ENCODE results near the gene PLXDC2. TPM values are rescaled to one million over a fixed set of nuclear protein-coding genes. Genes with fewer than 3 reads are reported as not detected.

The PLXDC2 gene
- total and polyA plus RNA-seq, 2 donors (not counting 1 experiment from before 2014, with no cell fraction given), result 0.07 TPM

DNA sequence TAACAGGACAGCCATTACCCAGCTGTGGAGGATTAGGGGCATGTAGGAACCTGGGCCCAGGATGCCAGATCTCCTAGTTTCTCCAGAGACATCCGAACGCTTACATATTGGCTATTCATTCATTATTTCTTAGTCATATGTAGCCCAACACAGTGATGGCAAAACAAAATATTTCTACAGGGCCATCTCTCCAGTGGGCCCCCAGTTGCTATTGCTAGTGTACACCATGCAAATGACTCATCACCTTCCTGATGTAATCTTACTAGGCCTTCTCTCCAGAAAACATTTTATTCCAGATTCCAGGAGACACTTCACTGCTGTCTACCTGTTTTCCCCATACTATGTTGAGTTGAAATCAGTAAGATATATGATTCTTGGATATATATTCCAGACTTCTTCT lies 201.7 kb downstream of the PLXDC2 start:
- H3K27me3 Mint-ChIP-seq, result no peaks in the 10 kb centered on the region
- intact Hi-C loops (cut with micrococcal nuclease), result no loop called here
- 80% methylated on average over 1 of the region's 2 CpGs for WGBS (ENCODE audit: insufficient coverage)
- POLR2A ChIA-PET, result no interaction called here
- H4K20me1 ChIP-seq (ENCODE audit: control insufficient read depth, insufficient read depth, low read length, poor library complexity, severe bottlenecking), result no peaks in the 10 kb centered on the region
- no peaks in the 10 kb centered on the region for H3K4me1 ChIP-seq (ENCODE audit: control insufficient read depth in 2 of 2, insufficient read depth in 2 of 2, low read length in 2 of 2)
- H3K4me3 ChIP-seq (ENCODE audit: control extremely low read depth in 1 of 5, extremely low read depth in 1 of 5, insufficient read depth in 1 of 5, low read depth in 2 of 5, low read length in 4 of 5), result no peak overlapping the region
- DNase-seq (no peak), ATAC-seq (ENCODE audit: low read depth) (no peak)
- H3K9me3 Mint-ChIP-seq (ENCODE audit: insufficient read depth), result peaks cover 3% of the 10 kb centered on the region
- H3K36me3 ChIP-seq (replicated peaks in 1 of 2; ENCODE audit: control extremely low read depth in 1 of 2, control insufficient read depth in 1 of 2, extremely low read depth in 1 of 2, insufficient read depth in 2 of 2, low read length in 1 of 2), result no peaks in the 10 kb centered on the region
- H3K9ac ChIP-seq (ENCODE audit: low read length), result no peak overlapping the region
- CTCF ChIA-PET, result no interaction called here
- no peak overlapping the region for H3K4me3 Mint-ChIP-seq
- H2AFZ ChIP-seq (ENCODE audit: insufficient read depth, low read depth, low read length, poor library complexity, severe bottlenecking), result no peak overlapping the region
- H3K4me1 Mint-ChIP-seq, result no peaks in the 10 kb centered on the region
- TF ChIP-seq, protein P1, sequence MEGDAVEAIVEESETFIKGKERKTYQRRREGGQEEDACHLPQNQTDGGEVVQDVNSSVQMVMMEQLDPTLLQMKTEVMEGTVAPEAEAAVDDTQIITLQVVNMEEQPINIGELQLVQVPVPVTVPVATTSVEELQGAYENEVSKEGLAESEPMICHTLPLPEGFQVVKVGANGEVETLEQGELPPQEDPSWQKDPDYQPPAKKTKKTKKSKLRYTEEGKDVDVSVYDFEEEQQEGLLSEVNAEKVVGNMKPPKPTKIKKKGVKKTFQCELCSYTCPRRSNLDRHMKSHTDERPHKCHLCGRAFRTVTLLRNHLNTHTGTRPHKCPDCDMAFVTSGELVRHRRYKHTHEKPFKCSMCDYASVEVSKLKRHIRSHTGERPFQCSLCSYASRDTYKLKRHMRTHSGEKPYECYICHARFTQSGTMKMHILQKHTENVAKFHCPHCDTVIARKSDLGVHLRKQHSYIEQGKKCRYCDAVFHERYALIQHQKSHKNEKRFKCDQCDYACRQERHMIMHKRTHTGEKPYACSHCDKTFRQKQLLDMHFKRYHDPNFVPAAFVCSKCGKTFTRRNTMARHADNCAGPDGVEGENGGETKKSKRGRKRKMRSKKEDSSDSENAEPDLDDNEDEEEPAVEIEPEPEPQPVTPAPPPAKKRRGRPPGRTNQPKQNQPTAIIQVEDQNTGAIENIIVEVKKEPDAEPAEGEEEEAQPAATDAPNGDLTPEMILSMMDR (IDR thresholded peaks at IDR 0.05), result no peak
- TF ChIP-seq EZH2 (IDR thresholded peaks at IDR 0.05; ENCODE audit: borderline replicate concordance, insufficient read depth, low read depth, low read length, poor library complexity, severe bottlenecking), result no peak
- no peaks in the 10 kb centered on the region for H3K27me3 ChIP-seq (replicated peaks in 1 of 4; ENCODE audit: control extremely low read depth in 1 of 4, control insufficient read depth in 3 of 4, insufficient read depth in 4 of 4, low read length in 3 of 4)
- H3K4me2 ChIP-seq (replicated peaks; ENCODE audit: low read depth, low read length, poor library complexity, severe bottlenecking), result no peak overlapping the region
- no peaks in the 10 kb centered on the region for H3K79me2 ChIP-seq (ENCODE audit: control insufficient read depth, insufficient read depth, low read length)
- no peaks in the 10 kb centered on the region for H3K9me3 ChIP-seq (ENCODE audit: control extremely low read depth in 1 of 3, control insufficient read depth in 2 of 3, insufficient read depth in 1 of 3, low read length in 2 of 3)
- H3K27ac ChIP-seq (ENCODE audit: low read length in 2 of 2), result no peak overlapping the region
- H3K27ac Mint-ChIP-seq, result no peak overlapping the region

DNA sequence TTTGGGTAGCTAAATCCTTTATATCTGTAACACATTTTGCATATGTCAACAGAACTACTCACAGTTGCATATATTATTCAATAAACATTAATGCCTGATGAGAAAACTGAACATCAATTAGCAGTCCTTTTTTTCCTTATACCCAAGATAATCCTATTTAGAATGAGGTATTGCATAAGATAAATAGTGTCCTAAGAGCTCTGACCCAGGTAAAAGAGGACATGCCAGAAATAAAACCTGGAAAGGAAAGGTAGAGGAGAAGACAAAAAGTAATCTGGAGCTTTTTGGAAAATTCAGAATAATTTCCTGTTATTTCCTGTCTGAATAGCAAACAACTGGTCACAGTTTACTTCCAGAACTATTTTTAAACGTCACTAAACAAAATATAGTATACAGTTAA lies 204.4 kb downstream of the PLXDC2 start:
- WGBS (ENCODE audit: insufficient coverage), result no CpG with 5 or more reads among the region's 1 CpG
- DNase-seq (no peak), ATAC-seq (ENCODE audit: low read depth) (no peak)
- TF ChIP-seq, protein P1 (IDR thresholded peaks at IDR 0.05), result no peak
- Histone ChIP-seq H3K4me3 (ENCODE audit: control extremely low read depth in 1 of 5, extremely low read depth in 1 of 5, insufficient read depth in 1 of 5, low read depth in 2 of 5, low read length in 4 of 5) (no peak overlapping the region), H4K20me1 (ENCODE audit: control insufficient read depth, insufficient read depth, low read length, poor library complexity, severe bottlenecking) (no peaks in the 10 kb centered on the region), H2AFZ (ENCODE audit: insufficient read depth, low read depth, low read length, poor library complexity, severe bottlenecking) (no peak overlapping the region), H3K9me3 (ENCODE audit: control extremely low read depth in 1 of 3, control insufficient read depth in 2 of 3, insufficient read depth in 1 of 3, low read length in 2 of 3) (peaks cover 0 to 1% (median 0%) of the 10 kb centered on the region in 3 donors), H3K36me3 (replicated peaks in 1 of 2; ENCODE audit: control extremely low read depth in 1 of 2, control insufficient read depth in 1 of 2, extremely low read depth in 1 of 2, insufficient read depth in 2 of 2, low read length in 1 of 2) (no peaks in the 10 kb centered on the region), H3K27ac (ENCODE audit: low read length in 2 of 2) (no peak overlapping the region), H3K4me1 (ENCODE audit: control insufficient read depth in 2 of 2, insufficient read depth in 2 of 2, low read length in 2 of 2) (no peaks in the 10 kb centered on the region), H3K9ac (ENCODE audit: low read length) (no peak overlapping the region), H3K4me2 (replicated peaks; ENCODE audit: low read depth, low read length, poor library complexity, severe bottlenecking) (no peak overlapping the region), H3K79me2 (ENCODE audit: control insufficient read depth, insufficient read depth, low read length) (no peaks in the 10 kb centered on the region), H3K27me3 (replicated peaks in 1 of 4; ENCODE audit: control extremely low read depth in 1 of 4, control insufficient read depth in 3 of 4, insufficient read depth in 4 of 4, low read length in 3 of 4) (no peaks in the 10 kb centered on the region)
- H3K4me3 Mint-ChIP-seq, result no peak overlapping the region
- POLR2A ChIA-PET, result no interaction called here
- CTCF ChIA-PET, result no interaction called here
- H3K4me1 Mint-ChIP-seq, result no peaks in the 10 kb centered on the region
- H3K27me3 Mint-ChIP-seq, result no peaks in the 10 kb centered on the region
- intact Hi-C loops (cut with micrococcal nuclease), result no loop called here
- H3K27ac Mint-ChIP-seq, result no peak overlapping the region
- peaks cover 3% of the 10 kb centered on the region for H3K9me3 Mint-ChIP-seq (ENCODE audit: insufficient read depth)

Data from B cell (primary cell).